B cell (primary cell): Measurements from ENCODE around the gene CPE.

Experiments
- CTCF ChIP-seq: fragments of 200-600 bp; IDR thresholded peaks from one replicate; pipeline ENCODE4 v1.8.0; 2022; ENCODE audit warnings: antibody characterized with exemption, mild to moderate bottlenecking
- EZH2 ChIP-seq: IDR thresholded peaks from 2 replicates; pipeline ENCODE4 v1.6.1; 2012; ENCODE audit warnings: borderline replicate concordance, low read depth, mild to moderate bottlenecking, moderate library complexity, low read length; ENCODE audit not compliant: insufficient read depth, poor library complexity, severe bottlenecking

- TF ChIP-seq CTCF = no peak
- no peak for TF ChIP-seq EZH2
Observed at GRCh38 chr4:165332502-165332901, 46.3 kb upstream of the CPE start.
